Keratinocyte (primary cell): Measurements from ENCODE around the gene MIGA1. TPM values are rescaled to one million over a fixed set of nuclear protein-coding genes. Genes with fewer than 3 reads are reported as not detected.
A peak's percentile ranks its signal among the peaks of the same experiment; 100 is the strongest.

ENCODE experiments used
- DNase-seq: peaks from one replicate; pipeline ENCODE4 v3.0.0-alpha.2; 2011; ENCODE audit warnings: low read depth, missing footprints, low spot score
- FAIRE-seq: peaks from 2 replicates; lab custom pipeline; 2011; peaks lifted over from hg19 to GRCh38; lab: Jason Lieb, UNC
- H2AFZ ChIP-seq: 2 replicates; pipeline ENCODE4 v1.6.0; 2012; ENCODE audit warnings: low read length, control low read depth, inconsistent platforms; ENCODE audit not compliant: control insufficient read depth
- H3K27ac ChIP-seq: 2 replicates; pipeline ENCODE4 v1.5.1; 2011; ENCODE audit warnings: low read length; ENCODE audit not compliant: control insufficient read depth, insufficient read depth
- H3K27me3 ChIP-seq: 3 replicates; pipeline ENCODE4 v1.6.0; 2011; ENCODE audit warnings: low read length; ENCODE audit not compliant: control insufficient read depth, insufficient read depth; ENCODE audit errors: extremely low read depth
- H3K36me3 ChIP-seq, 2 experiments: 2 replicates in 1 of 2; 3 replicates in 1 of 2; pipeline ENCODE4 v1.5.1; 2011; ENCODE audit warnings: low read length in 2 of 2, mild to moderate bottlenecking in 1 of 2; ENCODE audit not compliant: control insufficient read depth in 2 of 2, insufficient read depth in 2 of 2; ENCODE audit errors: extremely low read depth in 1 of 2
- H3K4me1 ChIP-seq: 3 replicates; pipeline ENCODE4 v1.5.1; 2011; ENCODE audit warnings: low read length; ENCODE audit not compliant: control insufficient read depth, insufficient read depth; ENCODE audit errors: extremely low read depth
- H3K4me2 ChIP-seq: 3 replicates; pipeline ENCODE4 v1.6.0; 2011; ENCODE audit warnings: low read depth, low read length; ENCODE audit not compliant: control insufficient read depth, insufficient read depth; ENCODE audit errors: extremely low read depth
- H3K4me3 ChIP-seq, 3 experiments: fragments of 200-600 bp in 1 of 3; sonication (generic) in 1 of 3; 2 replicates in 2 of 3; 3 replicates in 1 of 3; pipeline ENCODE4 v1.5.1; 2011 to 2016; ENCODE audit warnings: low read length in 3 of 3, mild to moderate bottlenecking in 3 of 3, control low read depth in 2 of 3, inconsistent platforms in 1 of 3, low read depth in 1 of 3, mixed read lengths in 1 of 3, mixed run types in 1 of 3, moderate library complexity in 1 of 3; ENCODE audit not compliant: control insufficient read depth in 2 of 3, insufficient read depth in 2 of 3; ENCODE audit errors: extremely low read depth in 1 of 3
- H3K79me2 ChIP-seq: 2 replicates; pipeline ENCODE4 v1.6.0; 2012; ENCODE audit warnings: low read length; ENCODE audit not compliant: control insufficient read depth, insufficient read depth
- H3K9ac ChIP-seq: 3 replicates; pipeline ENCODE4 v1.6.0; 2011; ENCODE audit warnings: low read length; ENCODE audit not compliant: control insufficient read depth, insufficient read depth; ENCODE audit errors: extremely low read depth
- H3K9me1 ChIP-seq: 3 replicates; pipeline ENCODE4 v1.6.0; 2011; ENCODE audit warnings: low read length; ENCODE audit not compliant: control insufficient read depth, insufficient read depth; ENCODE audit errors: extremely low read depth
- H3K9me3 ChIP-seq: 2 replicates; pipeline ENCODE4 v1.5.1; 2012; ENCODE audit warnings: low read depth, low read length; ENCODE audit not compliant: control insufficient read depth
- H4K20me1 ChIP-seq: 3 replicates; pipeline ENCODE4 v1.6.0; 2011; ENCODE audit warnings: low read length; ENCODE audit not compliant: control insufficient read depth, insufficient read depth; ENCODE audit errors: extremely low read depth
- EZH2 ChIP-seq: IDR thresholded peaks from one replicate; pipeline ENCODE4 v1.6.1; 2012; ENCODE audit warnings: inconsistent platforms, mild to moderate bottlenecking, low read length, moderate library complexity
- dilution Hi-C: fragments of 300-500 bp; cut with MboI; formaldehyde crosslinking; loops from one replicate; pipeline ENCODE4 v1.7.0; 2020; ENCODE audit warnings: low sequenced_read_pairs; ENCODE audit not compliant: extremely low pct_ligation_motif_present
- polyA plus RNA-seq, 5 experiments: library from polyadenylated mRNA; depleted of rRNA in 3 of 5; stranded (reverse) in 3 of 5; stranded (forward) in 1 of 5; unstranded in 1 of 5; fragments of >200 nt; gene quantifications; 1 replicate in 1 of 5; 2 replicates in 3 of 5; 3 replicates in 1 of 5; pipeline versions ENCODE4 v1.2.1 to v1.2.3, GENCODE V29; 2011 to 2012; ENCODE audit warnings: missing spikeins in 2 of 5, low read depth in 1 of 5, low replicate concordance in 1 of 5
- TF ChIP-seq, protein P1 (sequence below), 3 experiments: IDR thresholded peaks in 1 of 3; conservative IDR thresholded peaks in 1 of 3; optimal IDR thresholded peaks in 1 of 3; 2 replicates in 2 of 3; 3 replicates in 1 of 3; pipeline versions ENCODE3 to v1.5.1; 2011; ENCODE audit warnings: low read length in 3 of 3, mild to moderate bottlenecking in 3 of 3, moderate library complexity in 2 of 3, control low read depth in 1 of 3, inconsistent platforms in 1 of 3; ENCODE audit not compliant: insufficient read depth in 2 of 3; ENCODE audit errors: extremely low read depth in 1 of 3

Gene MIGA1
- polyA plus RNA-seq, 1 donor (not counting 4 experiments of a cell fraction or from before 2014, with no cell fraction given): 8.5 TPM

DNA sequence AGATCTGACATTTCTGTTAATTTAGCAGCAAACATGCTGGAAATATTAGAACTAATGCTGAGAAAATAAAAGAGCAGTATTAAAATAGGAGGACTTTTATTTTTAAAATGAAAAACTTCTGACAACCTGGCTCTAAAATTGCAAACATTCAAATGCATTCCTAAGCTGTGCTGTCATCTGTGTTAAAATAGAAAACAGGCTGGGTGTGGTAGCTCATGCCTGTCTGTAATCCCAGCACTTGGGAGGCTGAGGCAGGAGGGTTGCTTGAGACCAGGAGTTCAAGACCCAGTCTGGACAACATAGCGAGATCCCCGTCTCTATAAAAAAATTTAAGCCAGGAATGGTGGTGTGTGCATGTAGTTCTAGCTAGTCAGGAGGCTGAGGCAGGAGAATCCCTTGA lies 44.6 kb downstream of the MIGA1 start:
- Histone ChIP-seq H3K27me3 (no peaks in the 10 kb centered on the region), H3K9ac (no peak overlapping the region), H2AFZ (no peak overlapping the region), H3K27ac (peak overlapping the region; percentile 85), H3K4me2 (peak overlapping the region; percentile 46), H3K9me1 (no peaks in the 10 kb centered on the region), H3K36me3 (no peaks in the 10 kb centered on the region), H4K20me1 (no peaks in the 10 kb centered on the region), H3K4me1 (peaks cover 19% of the 10 kb centered on the region), H3K9me3 (no peaks in the 10 kb centered on the region), H3K4me3 (peak overlapping the region in 1 of 3 experiments; percentile 6), H3K79me2 (no peaks in the 10 kb centered on the region)
- dilution Hi-C loops: no loop called here
- FAIRE-seq (peak; percentile 81), DNase-seq (peak; percentile 50)
- TF ChIP-seq EZH2: no peak
- TF ChIP-seq, protein P1, sequence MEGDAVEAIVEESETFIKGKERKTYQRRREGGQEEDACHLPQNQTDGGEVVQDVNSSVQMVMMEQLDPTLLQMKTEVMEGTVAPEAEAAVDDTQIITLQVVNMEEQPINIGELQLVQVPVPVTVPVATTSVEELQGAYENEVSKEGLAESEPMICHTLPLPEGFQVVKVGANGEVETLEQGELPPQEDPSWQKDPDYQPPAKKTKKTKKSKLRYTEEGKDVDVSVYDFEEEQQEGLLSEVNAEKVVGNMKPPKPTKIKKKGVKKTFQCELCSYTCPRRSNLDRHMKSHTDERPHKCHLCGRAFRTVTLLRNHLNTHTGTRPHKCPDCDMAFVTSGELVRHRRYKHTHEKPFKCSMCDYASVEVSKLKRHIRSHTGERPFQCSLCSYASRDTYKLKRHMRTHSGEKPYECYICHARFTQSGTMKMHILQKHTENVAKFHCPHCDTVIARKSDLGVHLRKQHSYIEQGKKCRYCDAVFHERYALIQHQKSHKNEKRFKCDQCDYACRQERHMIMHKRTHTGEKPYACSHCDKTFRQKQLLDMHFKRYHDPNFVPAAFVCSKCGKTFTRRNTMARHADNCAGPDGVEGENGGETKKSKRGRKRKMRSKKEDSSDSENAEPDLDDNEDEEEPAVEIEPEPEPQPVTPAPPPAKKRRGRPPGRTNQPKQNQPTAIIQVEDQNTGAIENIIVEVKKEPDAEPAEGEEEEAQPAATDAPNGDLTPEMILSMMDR (optimal IDR thresholded peaks at IDR 0.05 in 1 of 3, IDR thresholded peaks at IDR 0.05 in 1 of 3, conservative IDR thresholded peaks at IDR 0.05 in 1 of 3; ENCODE audit: extremely low read depth in 1 of 3, insufficient read depth in 2 of 3, low read length in 3 of 3): no peak

DNA sequence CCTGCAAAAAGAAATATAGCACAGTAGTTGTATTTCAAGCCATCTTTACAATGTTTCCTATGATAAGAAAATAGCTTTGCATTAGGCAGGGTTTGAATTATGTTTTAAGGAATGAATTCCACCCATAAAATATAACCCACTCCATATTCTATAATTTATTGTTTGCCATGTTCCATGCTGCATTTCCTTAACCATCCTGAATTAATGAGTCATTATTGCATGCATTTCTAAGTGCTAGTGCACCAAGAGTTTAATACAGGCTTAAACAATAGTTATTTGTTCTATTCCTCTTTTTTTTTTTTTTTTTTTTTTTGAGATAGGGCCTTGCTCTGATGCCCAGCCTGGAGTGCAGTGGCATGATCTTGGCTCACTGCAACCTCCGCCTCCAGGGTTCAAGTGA lies 45.2 kb downstream of the MIGA1 start:
- peak overlapping the region; percentile 85 for H3K27ac ChIP-seq
- dilution Hi-C loops: no loop called here

More for the DNA sequence above, 45.2 kb downstream of the MIGA1 start:
- peaks cover 19% of the 10 kb centered on the region for H3K4me1 ChIP-seq
- H3K36me3 ChIP-seq: no peaks in the 10 kb centered on the region
- no peaks in the 10 kb centered on the region for H4K20me1 ChIP-seq
- no peak for TF ChIP-seq EZH2
- TF ChIP-seq, protein P1 (optimal IDR thresholded peaks at IDR 0.05 in 1 of 3, IDR thresholded peaks at IDR 0.05 in 1 of 3, conservative IDR thresholded peaks at IDR 0.05 in 1 of 3; ENCODE audit: extremely low read depth in 1 of 3, insufficient read depth in 2 of 3, low read length in 3 of 3): no peak
- FAIRE-seq (no peak), DNase-seq (no peak)
- no peak overlapping the region for H3K9ac ChIP-seq
- no peaks in the 10 kb centered on the region for H3K9me3 ChIP-seq
- no peak overlapping the region for H2AFZ ChIP-seq
- H3K79me2 ChIP-seq: no peaks in the 10 kb centered on the region
- H3K4me3 ChIP-seq: no peak overlapping the region
- H3K27me3 ChIP-seq: no peaks in the 10 kb centered on the region
- H3K4me2 ChIP-seq: peak overlapping the region; percentile 66
- H3K9me1 ChIP-seq: no peaks in the 10 kb centered on the region
